Renal cortex interstitium (tissue), 11 donors: Measurements from ENCODE around the gene INPP4B. TPM values are rescaled to one million over a fixed set of nuclear protein-coding genes. Genes with fewer than 3 reads are reported as not detected.
"Not testable (repeated sequence)": the region's sequence is repeated elsewhere in the genome, so short reads cannot be mapped to it uniquely, and the experiment has no call there.

Experiments used
- DNase-seq, 11 donors: peaks; one replicate each; pipeline ENCODE4 v3.0.0-alpha.2; 2013; ENCODE audit warnings: low read depth in 9 of 11, low spot score in 4 of 11; ENCODE audit errors: extremely low read depth in 1 of 11
- polyA plus RNA-seq, 3 donors: library from polyadenylated mRNA; unstranded; fragments of 120-200 nt; gene quantifications; one replicate each; pipeline ENCODE4 v1.2.1, GENCODE V29; 2013; ENCODE audit not compliant: insufficient read length in 3 of 3

The INPP4B gene
- polyA plus RNA-seq, 3 donors = 9.2 to 11.7 (median 9.4) TPM

DNA sequence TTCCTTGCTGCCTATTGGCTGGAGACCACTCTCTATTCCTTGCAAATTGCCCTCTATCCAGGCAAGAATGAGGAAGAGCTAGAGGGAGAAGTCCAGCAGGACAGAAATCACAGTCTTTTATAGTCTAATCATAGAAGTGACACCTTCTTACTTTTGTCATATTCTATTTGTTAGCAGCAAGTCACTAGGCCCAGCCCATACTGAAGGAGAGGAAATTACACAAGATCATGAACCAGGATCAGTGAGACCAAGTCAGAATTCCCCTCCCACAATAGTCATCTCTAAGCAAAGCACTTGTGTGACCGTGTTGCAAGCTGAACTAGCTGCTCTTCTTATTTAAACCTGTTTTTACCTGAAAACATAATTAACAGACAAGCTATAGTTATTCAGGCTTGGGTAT lies 317.7 kb downstream of the INPP4B start:
- no peak for DNase-seq

DNA sequence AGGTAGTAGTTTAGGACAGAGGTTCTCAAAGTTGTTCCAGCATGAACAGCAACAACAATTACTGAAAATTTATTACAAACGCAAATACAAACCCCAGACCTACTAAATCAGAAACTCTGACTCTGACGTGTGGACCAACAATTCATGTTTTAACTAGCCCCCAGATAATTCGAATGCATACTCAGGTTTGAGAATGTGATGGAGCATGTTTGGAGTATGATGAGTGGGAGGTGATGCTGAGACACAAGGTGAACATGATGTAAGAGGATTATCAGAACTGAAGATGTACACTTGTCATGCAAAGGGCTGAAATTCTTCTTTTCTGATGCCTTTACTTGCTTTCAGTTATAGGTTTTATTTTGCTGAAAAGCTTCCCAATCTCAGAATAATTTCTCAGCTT lies 323.0 kb downstream of the INPP4B start:
- no peak for DNase-seq

DNA sequence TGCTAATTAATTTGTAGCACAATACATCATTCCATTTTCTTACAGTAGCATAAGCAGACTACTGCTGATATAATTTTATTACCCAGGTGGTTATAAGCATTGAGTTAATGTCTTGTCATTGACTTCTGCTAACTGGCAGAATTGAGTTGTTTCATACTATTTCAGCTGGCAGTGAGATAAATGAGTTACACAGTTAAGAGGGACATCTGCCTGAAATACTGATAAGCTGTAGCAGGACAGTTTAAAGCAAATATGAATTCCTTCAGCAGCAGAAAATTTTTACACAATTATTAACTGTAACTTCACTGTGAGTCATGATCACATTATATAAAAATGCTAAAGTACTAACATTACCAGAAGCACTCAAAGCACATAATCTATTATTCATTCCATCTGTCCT lies 326.8 kb downstream of the INPP4B start:
- DNase-seq = no peak

GRCh38 chr4:142516686-142517526 lies 329.2 kb downstream of the INPP4B start:
- DNase-seq = no peak

- DNase-seq = no peak
Measured at GRCh38 chr4:142512161-142512560, 333.9 kb downstream of the INPP4B start.

- no peak for DNase-seq
Measured at GRCh38 chr4:142509881-142510280, 336.2 kb downstream of the INPP4B start.

DNA sequence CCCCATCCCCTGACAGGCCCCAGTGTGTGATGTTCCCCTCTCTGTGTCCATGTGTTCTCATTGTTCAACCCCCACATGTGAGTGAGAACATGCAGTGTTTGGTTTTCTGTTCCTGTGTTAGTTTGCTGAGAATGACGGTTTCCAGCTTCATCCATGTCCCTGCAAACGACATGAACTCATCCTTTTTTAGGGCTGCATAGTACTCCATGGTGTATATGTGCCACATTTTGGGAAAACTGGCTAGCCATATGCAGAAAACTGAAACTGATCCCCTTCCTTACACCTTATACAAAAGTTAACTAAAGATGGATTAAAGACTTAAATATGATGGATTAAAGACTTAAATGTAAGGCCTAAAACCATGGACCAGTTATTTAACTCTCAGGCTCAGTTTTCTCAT lies 336.7 kb downstream of the INPP4B start:
- DNase-seq = not testable (repeated sequence)

GRCh38 chr4:142500966-142501365 lies 345.1 kb downstream of the INPP4B start:
- no peak for DNase-seq

DNA sequence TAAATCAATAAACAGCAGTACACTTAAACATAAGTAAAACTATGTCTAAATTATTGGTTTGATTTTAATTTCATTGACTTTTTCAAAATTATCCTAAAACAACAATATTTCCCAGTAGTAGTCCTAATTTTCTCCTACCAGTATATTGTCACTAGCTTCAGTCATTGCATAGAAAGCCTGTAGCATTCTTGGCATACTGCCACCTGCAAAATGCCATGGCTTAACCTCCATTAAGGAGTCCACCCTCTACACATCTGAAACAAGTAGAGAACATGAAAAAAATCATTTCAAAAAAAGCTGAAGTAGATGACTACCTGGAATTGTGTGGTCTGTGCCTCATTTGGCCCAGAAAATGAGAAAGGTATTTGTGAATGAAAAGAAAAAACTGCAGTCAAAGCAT lies 348.5 kb downstream of the INPP4B start:
- DNase-seq = peak in 4 of 11 donors; percentile 2 to 6 (median 4)

DNA sequence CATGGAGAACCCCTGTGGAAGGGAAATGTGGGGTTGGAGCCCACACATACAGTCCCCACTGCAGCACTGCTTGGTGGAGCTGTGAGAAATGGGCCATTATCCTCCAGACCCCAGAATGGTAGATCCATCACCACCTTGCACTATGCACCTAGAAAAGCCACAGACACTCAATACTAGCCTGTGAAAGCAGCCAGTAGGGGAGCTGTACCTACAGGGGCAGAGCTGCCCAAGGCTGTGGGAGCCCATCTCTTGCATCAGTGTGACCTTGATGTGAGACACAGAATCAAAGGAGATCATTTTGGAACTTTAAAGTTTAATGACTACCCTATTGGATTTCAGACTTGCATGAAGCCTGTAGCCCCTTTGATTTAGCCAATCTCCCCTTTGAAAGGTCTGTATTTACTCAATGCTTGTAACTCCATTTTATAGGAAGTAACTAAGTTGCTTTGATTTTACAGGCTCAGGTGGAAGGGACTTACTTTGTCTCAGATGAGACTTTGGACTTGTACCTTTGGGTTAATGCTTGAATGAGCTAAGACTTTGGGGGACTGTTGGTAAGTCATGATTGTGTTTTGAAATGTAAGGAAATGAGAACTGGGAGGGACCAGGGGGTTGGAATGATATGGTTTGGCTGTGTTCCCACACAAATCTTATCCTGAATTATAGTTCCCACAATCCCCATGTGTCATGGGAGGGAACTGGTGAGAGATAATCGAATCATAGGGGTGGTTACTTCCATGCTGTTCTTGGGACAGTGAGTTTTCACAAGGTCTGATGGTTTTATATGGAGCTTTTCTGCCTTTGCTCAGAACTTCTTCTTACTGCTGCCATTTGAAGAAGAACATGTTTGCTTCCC lies 352.6 kb downstream of the INPP4B start:
- DNase-seq = no peak

DNA sequence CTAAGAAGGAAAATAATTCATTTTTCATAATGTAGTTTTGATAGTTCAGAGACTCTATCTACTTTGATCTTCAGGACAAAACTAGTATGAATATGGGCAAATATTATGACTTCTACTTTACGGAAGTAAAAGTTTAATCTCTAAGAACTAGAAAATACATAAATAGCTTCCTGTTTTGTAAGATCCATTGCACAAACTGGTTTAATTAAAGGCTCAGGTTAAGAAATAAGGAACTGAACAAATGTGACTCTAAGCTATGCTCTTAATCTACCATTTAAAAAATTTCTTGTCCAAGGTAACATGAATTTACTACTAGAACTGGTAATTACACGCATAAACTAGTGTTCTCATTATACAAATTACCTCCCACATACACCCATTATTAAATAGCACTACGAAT lies 360.6 kb downstream of the INPP4B start:
- DNase-seq = no peak

DNA sequence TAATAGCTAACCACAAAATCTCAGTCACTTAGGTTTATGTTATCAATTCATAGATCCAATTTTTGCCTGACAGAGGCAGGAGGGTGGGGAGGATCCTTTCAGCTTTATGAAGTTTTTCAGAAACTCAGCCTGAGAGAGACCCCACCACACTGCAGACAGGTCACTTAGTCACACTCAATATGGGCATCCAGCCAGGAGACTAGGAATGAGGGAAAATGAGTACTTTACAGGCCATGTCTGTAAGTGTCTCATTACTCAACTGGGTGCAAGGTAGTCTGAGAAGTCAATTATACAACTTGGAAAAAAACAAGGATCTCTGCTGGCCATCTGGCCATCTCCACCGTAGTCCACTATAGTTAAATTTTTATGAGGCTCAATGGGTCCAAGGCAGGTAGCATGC lies 365.9 kb downstream of the INPP4B start:
- DNase-seq = no peak

- DNase-seq = no peak
Measured at GRCh38 chr4:142475663-142476062, 370.4 kb downstream of the INPP4B start.

DNA sequence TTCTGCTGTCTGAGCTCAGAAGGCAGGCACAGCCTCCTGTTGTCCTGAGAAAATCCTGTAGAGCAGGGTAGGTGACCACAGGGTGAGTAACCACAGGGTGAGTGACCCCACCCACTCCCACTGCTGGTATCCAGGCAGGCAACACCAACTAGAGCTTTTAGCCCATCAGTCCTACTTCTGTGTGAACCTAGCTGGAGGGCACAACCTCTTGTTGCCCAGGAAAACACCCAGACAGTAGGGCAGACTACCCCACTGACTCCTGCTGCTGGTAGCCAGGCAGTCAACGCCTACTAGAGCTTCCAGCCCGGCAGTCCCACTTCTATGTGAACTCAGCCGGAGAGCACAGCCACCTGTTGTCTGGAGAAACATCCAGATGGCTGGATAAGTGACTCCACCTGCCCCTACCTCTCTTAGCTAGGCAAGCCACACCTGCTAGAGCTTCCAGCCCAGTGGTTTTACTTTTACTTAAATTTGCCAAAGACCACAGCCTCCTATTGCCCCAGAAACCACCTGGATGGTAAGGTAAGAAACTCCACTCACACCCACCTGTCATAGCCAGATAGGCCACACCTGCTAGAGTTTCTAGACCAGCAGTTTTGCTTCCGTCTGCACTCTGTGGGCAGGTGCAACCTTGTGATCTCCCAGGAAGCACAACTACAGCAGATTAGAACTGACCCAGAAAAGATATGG lies 371.6 kb downstream of the INPP4B start:
- no peak for DNase-seq

- no peak for DNase-seq
Measured at GRCh38 chr4:142473960-142474338, 372.2 kb downstream of the INPP4B start.

- no peak for DNase-seq
Measured at GRCh38 chr4:142473218-142473959, 372.7 kb downstream of the INPP4B start.

- no peak for DNase-seq
Measured at GRCh38 chr4:142467088-142467487, 379.0 kb downstream of the INPP4B start.

GRCh38 chr4:142465526-142465925 lies 380.6 kb downstream of the INPP4B start:
- DNase-seq = peak in 1 of 11 donors; percentile 23

DNA sequence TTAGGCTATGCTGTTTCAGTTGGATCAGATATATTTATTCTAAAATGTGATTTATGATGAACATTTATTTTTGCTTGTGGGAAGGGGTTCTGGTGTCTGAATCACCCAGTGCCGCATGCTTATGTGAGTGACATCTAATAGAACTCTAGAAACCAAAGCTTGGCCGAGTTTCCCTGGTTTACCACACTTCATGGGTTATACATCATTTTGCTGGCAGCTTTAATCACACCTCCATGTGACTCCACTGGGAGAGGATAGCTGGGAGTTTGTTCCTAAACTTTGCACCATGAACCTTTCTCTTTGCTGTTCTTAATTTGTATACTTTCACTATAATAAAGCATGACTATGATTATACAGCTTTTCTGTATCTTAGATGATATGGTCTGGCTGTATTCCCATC lies 382.9 kb downstream of the INPP4B start:
- DNase-seq = peak in 1 of 11 donors; percentile 16
